HepG2 (cell line): Measurements from ENCODE around the gene CASKIN2. TPM values are rescaled to one million over a fixed set of nuclear protein-coding genes. Genes with fewer than 3 reads are reported as not detected.

ENCODE experiments used
- ATRX ChIP-seq: sonication (generic); formaldehyde crosslinking; IDR thresholded peaks from 2 replicates; pipeline ENCODE4 v1.4.0; 2020; ENCODE audit warnings: missing genetic modification reagents, borderline replicate concordance
- CBX5 ChIP-seq: sonication (generic); formaldehyde crosslinking; IDR thresholded peaks from 2 replicates; pipeline ENCODE4 v1.4.0; 2020; ENCODE audit warnings: missing genetic modification reagents, borderline replicate concordance
- CERS6 ChIP-seq: sonication (generic); formaldehyde crosslinking; IDR thresholded peaks from 2 replicates; pipeline ENCODE4 v1.5.0; 2020; ENCODE audit warnings: missing genetic modification reagents
- E2F1 ChIP-seq: sonication (generic); formaldehyde crosslinking; IDR thresholded peaks from 2 replicates; pipeline ENCODE4 v1.5.0; 2020; ENCODE audit warnings: missing genetic modification reagents
- HNRNPUL1 ChIP-seq: fragments of 200-400 bp; formaldehyde crosslinking; IDR thresholded peaks from 2 replicates; pipeline ENCODE4 v1.6.1; 2017; ENCODE audit warnings: low read depth, mild to moderate bottlenecking, low read length, moderate library complexity
- HOMEZ ChIP-seq: IDR thresholded peaks from 2 replicates; pipeline ENCODE4 v1.6.1; 2016; ENCODE audit warnings: low read depth
- KLF9 ChIP-seq: IDR thresholded peaks from 2 replicates; pipeline ENCODE4 v1.6.1; 2016; ENCODE audit warnings: low read depth
- MED8 ChIP-seq: sonication (generic); formaldehyde crosslinking; IDR thresholded peaks from 2 replicates; pipeline ENCODE4 v1.8.1; 2023; ENCODE audit warnings: mild to moderate bottlenecking, missing genetic modification reagents; ENCODE audit not compliant: insufficient replicate concordance
- MYC ChIP-seq: sonication (generic); formaldehyde crosslinking; IDR thresholded peaks from 2 replicates; pipeline ENCODE4 v1.9.0; 2021; ENCODE audit warnings: missing genetic modification reagents, borderline replicate concordance
- NCOA2 ChIP-seq: sonication (generic); formaldehyde crosslinking; IDR thresholded peaks from 2 replicates; pipeline ENCODE4 v1.8.0; 2022; ENCODE audit warnings: inconsistent platforms
- NFKB2 ChIP-seq: sonication (generic); formaldehyde crosslinking; IDR thresholded peaks from 2 replicates; pipeline ENCODE4 v1.4.0; 2020; ENCODE audit warnings: missing genetic modification reagents, borderline replicate concordance
- SOX13 ChIP-seq, 3 experiments: fragments of 450-650 bp in 1 of 3; sonication (generic) in 1 of 3; formaldehyde crosslinking in 1 of 3; IDR thresholded peaks in 2 of 3; conservative IDR thresholded peaks in 1 of 3; 2 replicates each; pipeline versions ENCODE4 v1.5.0 to v1.6.1; 2016 to 2020; ENCODE audit warnings: antibody characterized with exemption in 1 of 3, mild to moderate bottlenecking in 1 of 3, missing compliant biosample characterization in 1 of 3, missing genetic modification reagents in 1 of 3, moderate library complexity in 1 of 3
- TCF7 ChIP-seq: sonication (generic); IDR thresholded peaks from 2 replicates; pipeline ENCODE4 v1.6.1; 2016; ENCODE audit warnings: antibody characterized with exemption, low read depth
- TRIM24 ChIP-seq: sonication (generic); formaldehyde crosslinking; IDR thresholded peaks from 2 replicates; pipeline ENCODE4 v1.8.0; 2022; ENCODE audit warnings: mild to moderate bottlenecking, missing genetic modification reagents
- U2AF1 ChIP-seq: fragments of 200-400 bp; formaldehyde crosslinking; optimal IDR thresholded peaks from 2 replicates; pipeline ENCODE3; 2017; ENCODE audit warnings: mild to moderate bottlenecking, low read depth, low read length
- ZNF260 ChIP-seq: sonication (generic); formaldehyde crosslinking; IDR thresholded peaks from 2 replicates; pipeline ENCODE4 v1.4.0; 2020; ENCODE audit warnings: missing genetic modification reagents, low read depth, mild to moderate bottlenecking, borderline replicate concordance
- ZNF263 ChIP-seq: sonication (generic); formaldehyde crosslinking; IDR thresholded peaks from 2 replicates; pipeline ENCODE4 v1.4.0; 2020; ENCODE audit warnings: missing genetic modification reagents
- ZNF30 ChIP-seq: sonication (generic); formaldehyde crosslinking; IDR thresholded peaks from 2 replicates; pipeline ENCODE4 v1.5.0; 2020; ENCODE audit warnings: mild to moderate bottlenecking, missing genetic modification reagents
- ZNF484 ChIP-seq: sonication (generic); formaldehyde crosslinking; IDR thresholded peaks from 2 replicates; pipeline ENCODE4 v1.5.1; 2020; ENCODE audit warnings: mild to moderate bottlenecking, low read depth, missing genetic modification reagents, borderline replicate concordance
- ZNF674 ChIP-seq: sonication (generic); formaldehyde crosslinking; IDR thresholded peaks from 2 replicates; pipeline ENCODE4 v1.5.0; 2020; ENCODE audit warnings: low read depth, mild to moderate bottlenecking, missing genetic modification reagents
- ZNF749 ChIP-seq: sonication (generic); formaldehyde crosslinking; IDR thresholded peaks from 2 replicates; pipeline ENCODE4 v1.8.0; 2022; ENCODE audit warnings: mild to moderate bottlenecking, missing genetic modification reagents, moderate library complexity, borderline replicate concordance
- ZNF784 ChIP-seq: sonication (generic); formaldehyde crosslinking; IDR thresholded peaks from 2 replicates; pipeline ENCODE4 v1.5.1; 2020; ENCODE audit warnings: missing genetic modification reagents, mild to moderate bottlenecking, borderline replicate concordance
- ZNF83 ChIP-seq: sonication (generic); formaldehyde crosslinking; IDR thresholded peaks from 2 replicates; pipeline ENCODE4 v1.4.0; 2020; ENCODE audit warnings: missing genetic modification reagents, mild to moderate bottlenecking, borderline replicate concordance
- ZSCAN9 ChIP-seq: IDR thresholded peaks from 2 replicates; pipeline ENCODE4 v1.6.1; 2016; ENCODE audit warnings: borderline replicate concordance
- polyA plus RNA-seq, 8 experiments: library from polyadenylated mRNA; depleted of rRNA in 3 of 8; stranded (reverse) in 7 of 8; unstranded in 1 of 8; fragments of >200 nt; fragmentation: Illumina TruSeq in 4 of 8; extraction: Trizol in 4 of 8; gene quantifications; 2 replicates each; pipeline versions ENCODE4 v1.2.1 to v1.2.3, GENCODE V29; 2011 to 2016; ENCODE audit warnings: low read depth in 4 of 8, missing spikeins in 1 of 8, mixed read lengths in 1 of 8; ENCODE audit not compliant: insufficient read depth in 1 of 8
- total RNA-seq, 5 experiments: library from RNA; depleted of rRNA; stranded (reverse); fragments of >200 nt; fragmentation: Illumina TruSeq; extraction: Trizol; gene quantifications; 2 replicates each; pipeline ENCODE4 v1.2.3, GENCODE V29; 2016; ENCODE audit warnings: low read depth in 1 of 5

CASKIN2 gene
- total and polyA plus RNA-seq, 2 of the 13 experiments (the other 11 are each of a cell fraction or from before 2014, with no cell fraction given): 5.2 to 7.8 TPM

- TF ChIP-seq SOX13 (IDR thresholded peaks at IDR 0.05) (no peak), SOX13 (CRISPR knock-in tag; conservative IDR thresholded peaks at IDR 0.05 in 1 of 2, IDR thresholded peaks at IDR 0.05 in 1 of 2) (peak in 1 of 2 experiments; percentile 64; a peak in 2 of 4 replicates), HNRNPUL1 (no peak), ZNF83 (CRISPR knock-in tag) (peak; percentile 96; the same call in 1 of the 2 replicates), CBX5 (CRISPR knock-in tag) (peak; percentile 81; the same call in 1 of the 2 replicates), U2AF1 (peak; percentile 92), ZNF260 (CRISPR knock-in tag) (0 out of 2 replicates have a peak, but pooled peaks have one; percentile 84), ZNF263 (CRISPR knock-in tag) (no peak; the same call in 1 of the 2 replicates), MED8 (peak; percentile 80), E2F1 (CRISPR knock-in tag) (no peak; the same call in 1 of the 2 replicates), TCF7 (no peak), ZNF30 (peak; percentile 95), ZNF749 (CRISPR knock-in tag) (peak; percentile 60; the same call in 1 of the 2 replicates), ZSCAN9 (CRISPR knock-in tag) (peak; percentile 98), ZNF784 (CRISPR knock-in tag) (peak; percentile 98), ATRX (CRISPR knock-in tag) (no peak), ZNF484 (CRISPR knock-in tag) (peak; percentile 90; the same call in 1 of the 2 replicates), CERS6 (0 out of 2 replicates have a peak, but pooled peaks have one; percentile 62), NCOA2 (CRISPR knock-in tag) (peak; percentile 54), KLF9 (CRISPR knock-in tag) (no peak), NFKB2 (CRISPR knock-in tag) (peak; percentile 97), HOMEZ (peak; percentile 35), ZNF674 (no peak), MYC (CRISPR knock-in tag) (peak; percentile 42; the same call in 1 of the 2 replicates), TRIM24 (CRISPR knock-in tag) (no peak)
Observed at GRCh38 chr17:75515496-75516254, at the start of gene CASKIN2 (continued).
